Panc1 (cell line): ENCODE data around the gene ASB1.
"Not testable (repeated sequence)": the region's sequence is repeated elsewhere in the genome, so short reads cannot be mapped to it uniquely, and the experiment has no call there.

ENCODE experiments used
- CTCF ChIP-seq: fragments of 450-650 bp; IDR thresholded peaks from 2 replicates; pipeline ENCODE4 v1.5.1; 2017; ENCODE audit warnings: mild to moderate bottlenecking
- POLR2AphosphoS5 ChIP-seq: IDR thresholded peaks from 2 replicates; pipeline ENCODE4 v1.6.1; 2012; ENCODE audit warnings: mild to moderate bottlenecking, low read depth, low read length, moderate library complexity

GRCh38 chr2:238405217-238405555 is 21.5 kb upstream of the ASB1 start:
- not testable (repeated sequence) for TF ChIP-seq CTCF, POLR2AphosphoS5
